HL-60 (cell line): Measurements from ENCODE around the gene RSBN1L.

Source experiments
- DNase-seq, 2 experiments: peaks; one replicate each; pipeline ENCODE4 v3.0.0-alpha.2; 2010 to 2020; ENCODE audit warnings: low read depth in 1 of 2, low spot score in 1 of 2
- H3K27ac ChIP-seq: fragments of 250-450 bp; sonication (Bioruptor Pico); replicated peaks from 2 replicates; pipeline ENCODE4 v1.5.1; 2020; ENCODE audit warnings: mild to moderate bottlenecking, moderate library complexity
- H3K27me3 ChIP-seq: fragments of 250-450 bp; sonication (Bioruptor Pico); 2 replicates; pipeline ENCODE4 v1.5.1; 2021; ENCODE audit warnings: mild to moderate bottlenecking, moderate library complexity; ENCODE audit not compliant: insufficient read depth, poor library complexity, severe bottlenecking
- H3K4me3 ChIP-seq: replicated peaks from 2 replicates; pipeline ENCODE4 v1.5.1; 2011; ENCODE audit warnings: mild to moderate bottlenecking, control low read depth, low read length; ENCODE audit not compliant: insufficient read depth
- CTCF ChIP-seq: IDR thresholded peaks from one replicate; pipeline ENCODE4 v1.5.1; 2011; ENCODE audit warnings: low read length, control low read depth, inconsistent platforms; ENCODE audit not compliant: insufficient read depth
- GABPA ChIP-seq: IDR thresholded peaks from 2 replicates; pipeline ENCODE4 v1.6.1; 2012; ENCODE audit warnings: low read depth
- POLR2AphosphoS5 ChIP-seq: IDR thresholded peaks from 2 replicates; pipeline ENCODE4 v1.6.1; 2012; ENCODE audit warnings: low read depth
- REST ChIP-seq: IDR thresholded peaks from 2 replicates; pipeline ENCODE4 v1.6.1; 2012; ENCODE audit warnings: low read depth; ENCODE audit not compliant: insufficient replicate concordance
- SPI1 ChIP-seq: IDR thresholded peaks from 2 replicates; pipeline ENCODE4 v1.6.1; 2012; ENCODE audit warnings: low read depth, mild to moderate bottlenecking, borderline replicate concordance

RSBN1L gene

GRCh38 chr7:77679608-77680007 is 16.7 kb upstream of the RSBN1L start:
- Histone ChIP-seq H3K27ac (no peak overlapping the region), H3K4me3 (no peak overlapping the region)
- TF ChIP-seq POLR2AphosphoS5: no peak
- no peak for TF ChIP-seq REST
- TF ChIP-seq GABPA: no peak
- TF ChIP-seq CTCF: no peak
- no peak for TF ChIP-seq SPI1

GRCh38 chr7:77680266-77680665 is 16.0 kb upstream of the RSBN1L start:
- Histone ChIP-seq H3K27ac (no peak overlapping the region), H3K27me3 (no peaks in the 10 kb centered on the region), H3K4me3 (no peak overlapping the region)
- DNase-seq: no peak
- TF ChIP-seq CTCF (no peak), POLR2AphosphoS5 (no peak), REST (no peak)

More at GRCh38 chr7:77679608-77680007, 16.7 kb upstream of the RSBN1L start:
- H3K27me3 ChIP-seq: no peaks in the 10 kb centered on the region
- no peak for DNase-seq

GRCh38 chr7:77684030-77684429 is 12.2 kb upstream of the RSBN1L start:
- DNase-seq: no peak
- no peak overlapping the region; the same call in 1 of the 2 replicates for H3K27ac ChIP-seq

More at GRCh38 chr7:77684030-77684429, 12.2 kb upstream of the RSBN1L start:
- no peak for TF ChIP-seq POLR2AphosphoS5
- no peak for TF ChIP-seq REST
- TF ChIP-seq CTCF: no peak
- TF ChIP-seq SPI1: no peak
- no peak for TF ChIP-seq GABPA
- H3K4me3 ChIP-seq: no peak overlapping the region
- H3K27me3 ChIP-seq: no peaks in the 10 kb centered on the region
